GM03348 (cell line): ENCODE measurements around the gene CRYGS.
"Not testable (repeated sequence)": the region's sequence is repeated elsewhere in the genome, so short reads cannot be mapped to it uniquely, and the experiment has no call there.

Experiments used
- DNase-seq: peaks from one replicate; pipeline ENCODE4 v3.0.0; 2012; ENCODE audit warnings: low spot score

Gene CRYGS

GRCh38 chr3:186552408-186553031, 8.3 kb upstream of the CRYGS start:
- DNase-seq, result no peak

GRCh38 chr3:186551387-186551786, 7.2 kb upstream of the CRYGS start:
- no peak for DNase-seq

- no peak for DNase-seq
Observed at GRCh38 chr3:186549497-186549896, 5.3 kb upstream of the CRYGS start.

GRCh38 chr3:186540835-186541226, 3.3 kb downstream of the CRYGS start:
- no peak for DNase-seq

GRCh38 chr3:186540221-186540834, 3.9 kb downstream of the CRYGS start:
- peak; percentile 61 for DNase-seq

- DNase-seq, result no peak
Observed at GRCh38 chr3:186538779-186539178, 5.4 kb downstream of the CRYGS start.

GRCh38 chr3:186536883-186537844, 7.0 kb downstream of the CRYGS start:
- no peak for DNase-seq

- no peak for DNase-seq
Observed at GRCh38 chr3:186534113-186534669, 10.0 kb downstream of the CRYGS start.

GRCh38 chr3:186532598-186533072, 11.5 kb downstream of the CRYGS start:
- no peak for DNase-seq

GRCh38 chr3:186531694-186532093, 12.5 kb downstream of the CRYGS start:
- DNase-seq, result not testable (repeated sequence)

- no peak for DNase-seq
Observed at GRCh38 chr3:186530415-186530814, 13.8 kb downstream of the CRYGS start.

- no peak for DNase-seq
Observed at GRCh38 chr3:186529201-186529999, 14.8 kb downstream of the CRYGS start.

- DNase-seq, result no peak
Observed at GRCh38 chr3:186526256-186526606, 17.9 kb downstream of the CRYGS start.

GRCh38 chr3:186525369-186526255, 18.6 kb downstream of the CRYGS start:
- DNase-seq, result no peak

GRCh38 chr3:186524616-186525015, 19.6 kb downstream of the CRYGS start:
- no peak for DNase-seq

- DNase-seq, result no peak
Observed at GRCh38 chr3:186523434-186523833, 20.7 kb downstream of the CRYGS start.

GRCh38 chr3:186523022-186523421, 21.2 kb downstream of the CRYGS start:
- DNase-seq, result no peak

- DNase-seq, result no peak
Observed at GRCh38 chr3:186520957-186521842, 23.0 kb downstream of the CRYGS start.

GRCh38 chr3:186520431-186520830, 23.7 kb downstream of the CRYGS start:
- no peak for DNase-seq
